SU-DHL-6 (cell line): ENCODE measurements around the gene IST1.

Experiments
- H2AFZ ChIP-seq: fragments of 200-600 bp; sonication (generic); 2 replicates; pipeline ENCODE4 v1.6.1; 2014; ENCODE audit warnings: low read depth, mild to moderate bottlenecking, moderate library complexity, mixed read lengths, antibody characterized with exemption, low read length; ENCODE audit not compliant: severe bottlenecking
- H3F3A ChIP-seq: fragments of 200-600 bp; shearing (Covaris generic); 2 replicates; pipeline ENCODE4 v1.6.0; 2016; ENCODE audit warnings: antibody characterized with exemption, mild to moderate bottlenecking; ENCODE audit not compliant: insufficient read depth
- H3K27ac ChIP-seq: fragments of 200-600 bp; sonication (generic); 2 replicates; pipeline ENCODE4 v1.5.1; 2016; ENCODE audit warnings: low read depth, mild to moderate bottlenecking, low read length, moderate library complexity, mixed read lengths
- H3K27me3 ChIP-seq: fragments of 200-600 bp; sonication (generic), shearing (Covaris generic); 2 replicates; pipeline ENCODE4 v1.6.0; 2014; ENCODE audit warnings: mild to moderate bottlenecking, low read length
- H3K36me3 ChIP-seq: fragments of 200-600 bp; sonication (generic); 2 replicates; pipeline ENCODE4 v1.6.1; 2014; ENCODE audit warnings: mild to moderate bottlenecking, low read length, mixed read lengths
- H3K4me2 ChIP-seq: fragments of 300-600, 200-600 bp; shearing (Covaris generic), sonication (generic); 2 replicates; pipeline ENCODE4 v1.6.0; 2014; ENCODE audit warnings: low read length, low read depth, mild to moderate bottlenecking; ENCODE audit not compliant: poor library complexity, severe bottlenecking
- H3K4me3 ChIP-seq: fragments of 200-600 bp; sonication (generic); 2 replicates; pipeline ENCODE4 v1.5.1; 2014; ENCODE audit warnings: antibody characterized with exemption, low read length, mild to moderate bottlenecking, mixed read lengths; ENCODE audit not compliant: insufficient read depth, poor library complexity, severe bottlenecking
- H3K79me2 ChIP-seq: fragments of 200-600 bp; sonication (generic); 2 replicates; pipeline ENCODE4 v1.6.1; 2014; ENCODE audit warnings: mild to moderate bottlenecking, low read length, moderate library complexity; ENCODE audit not compliant: insufficient read depth
- H3K9ac ChIP-seq: fragments of 200-600 bp; sonication (generic); 2 replicates; pipeline ENCODE4 v1.7.0; 2014; ENCODE audit warnings: mild to moderate bottlenecking, low read length
- H3K9me2 ChIP-seq: fragments of 200-600 bp; sonication (generic); replicated peaks from 2 replicates; pipeline ENCODE4 v1.6.1; 2014; ENCODE audit warnings: low read length; ENCODE audit not compliant: insufficient read depth
- H3K9me3 ChIP-seq: fragments of 200-600 bp; sonication (generic); 2 replicates; pipeline ENCODE4 v1.6.1; 2014; ENCODE audit warnings: low read length, mixed read lengths; ENCODE audit not compliant: insufficient read depth
- H4K20me1 ChIP-seq: fragments of 200-600 bp; sonication (generic); 2 replicates; pipeline ENCODE4 v1.6.1; 2014; ENCODE audit warnings: low read depth, mild to moderate bottlenecking, antibody characterized with exemption, low read length, moderate library complexity, mixed read lengths
- EZH2phosphoT487 ChIP-seq: fragments of 200-600 bp; sonication (generic), shearing (Covaris generic); conservative IDR thresholded peaks from 2 replicates; pipeline ENCODE4 v1.6.1; 2018; ENCODE audit warnings: mild to moderate bottlenecking, antibody characterized with exemption, low read length, moderate library complexity, mixed read lengths
- TF ChIP-seq, protein P1 (sequence below): fragments of 200-600 bp; sonication (generic); IDR thresholded peaks from one replicate; pipeline ENCODE4 v1.5.1; 2017; ENCODE audit warnings: antibody characterized with exemption, mild to moderate bottlenecking, low read length, moderate library complexity; ENCODE audit not compliant: insufficient read depth, poor library complexity, severe bottlenecking

IST1 gene

DNA sequence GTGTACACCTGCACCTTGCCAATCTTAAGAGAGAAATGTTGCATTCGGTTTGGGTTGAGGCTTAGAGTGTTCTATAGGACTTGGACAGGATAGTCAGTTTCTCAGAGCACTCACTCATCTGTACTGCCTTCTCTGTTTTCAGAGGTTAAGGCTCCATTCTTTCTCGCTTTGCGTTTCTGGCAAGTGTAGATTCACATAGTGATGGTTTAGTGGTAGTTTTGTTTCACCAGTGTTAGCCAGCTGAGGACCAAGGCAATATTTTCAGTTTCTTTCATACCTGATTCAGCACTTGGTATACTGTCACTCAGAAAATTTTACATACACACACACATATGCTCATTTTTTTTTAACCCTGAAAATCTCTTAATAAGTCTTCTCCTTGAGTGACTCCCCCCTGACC, 48.2 kb upstream of the IST1 start:
- TF ChIP-seq, protein P1, sequence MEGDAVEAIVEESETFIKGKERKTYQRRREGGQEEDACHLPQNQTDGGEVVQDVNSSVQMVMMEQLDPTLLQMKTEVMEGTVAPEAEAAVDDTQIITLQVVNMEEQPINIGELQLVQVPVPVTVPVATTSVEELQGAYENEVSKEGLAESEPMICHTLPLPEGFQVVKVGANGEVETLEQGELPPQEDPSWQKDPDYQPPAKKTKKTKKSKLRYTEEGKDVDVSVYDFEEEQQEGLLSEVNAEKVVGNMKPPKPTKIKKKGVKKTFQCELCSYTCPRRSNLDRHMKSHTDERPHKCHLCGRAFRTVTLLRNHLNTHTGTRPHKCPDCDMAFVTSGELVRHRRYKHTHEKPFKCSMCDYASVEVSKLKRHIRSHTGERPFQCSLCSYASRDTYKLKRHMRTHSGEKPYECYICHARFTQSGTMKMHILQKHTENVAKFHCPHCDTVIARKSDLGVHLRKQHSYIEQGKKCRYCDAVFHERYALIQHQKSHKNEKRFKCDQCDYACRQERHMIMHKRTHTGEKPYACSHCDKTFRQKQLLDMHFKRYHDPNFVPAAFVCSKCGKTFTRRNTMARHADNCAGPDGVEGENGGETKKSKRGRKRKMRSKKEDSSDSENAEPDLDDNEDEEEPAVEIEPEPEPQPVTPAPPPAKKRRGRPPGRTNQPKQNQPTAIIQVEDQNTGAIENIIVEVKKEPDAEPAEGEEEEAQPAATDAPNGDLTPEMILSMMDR = no peak
- TF ChIP-seq EZH2phosphoT487 = no peak
- Histone ChIP-seq H3K36me3 (0 out of 2 replicates have a peak, but pooled peaks cover 3% of the 10 kb centered on the region), H3K4me2 (peak overlapping the region; percentile 63), H3K27ac (no peak overlapping the region), H4K20me1 (no peaks in the 10 kb centered on the region), H3K27me3 (no peaks in the 10 kb centered on the region), H3F3A (0 out of 2 replicates have a peak, but pooled peaks cover 14% of the 10 kb centered on the region), H3K9ac (peak overlapping the region; percentile 78), H3K9me2 (no peaks in the 10 kb centered on the region), H2AFZ (no peak overlapping the region), H3K9me3 (no peaks in the 10 kb centered on the region), H3K4me3 (peak overlapping the region; percentile 88), H3K79me2 (peaks cover 20% of the 10 kb centered on the region)

DNA sequence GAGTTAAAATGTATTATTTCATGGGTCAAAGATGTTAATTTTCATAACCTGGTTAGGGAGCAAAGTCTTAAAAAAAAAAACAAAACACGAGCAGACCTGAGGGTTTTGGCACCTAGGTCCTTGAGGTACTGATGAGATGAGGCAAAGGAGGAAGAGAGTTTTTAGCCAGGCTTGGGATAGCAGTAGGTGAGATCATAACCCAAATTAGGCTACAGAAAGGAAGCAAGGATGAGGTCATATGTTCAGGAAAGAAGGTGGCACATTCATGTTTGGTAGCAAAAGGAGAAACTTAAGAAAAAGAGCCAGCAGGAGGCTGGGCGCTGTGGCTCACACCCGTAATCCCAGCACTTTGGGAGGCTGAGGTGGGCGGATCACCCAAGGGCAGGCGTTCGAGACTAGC, 46.7 kb upstream of the IST1 start:
- H3K27ac ChIP-seq = no peak overlapping the region
- 0 out of 2 replicates have a peak, but pooled peaks cover 3% of the 10 kb centered on the region for H3K36me3 ChIP-seq
- H3K9me3 ChIP-seq = no peaks in the 10 kb centered on the region
- no peak overlapping the region for H3K4me2 ChIP-seq
- TF ChIP-seq, protein P1 = no peak
- TF ChIP-seq EZH2phosphoT487 = no peak
- no peaks in the 10 kb centered on the region for H4K20me1 ChIP-seq
- H3K27me3 ChIP-seq = no peaks in the 10 kb centered on the region
- no peak overlapping the region for H3K4me3 ChIP-seq
- no peak overlapping the region for H3K9ac ChIP-seq
- no peaks in the 10 kb centered on the region for H3K9me2 ChIP-seq
- H2AFZ ChIP-seq = no peak overlapping the region
- 0 out of 2 replicates have a peak, but pooled peaks cover 8% of the 10 kb centered on the region for H3F3A ChIP-seq
- H3K79me2 ChIP-seq = peaks cover 20% of the 10 kb centered on the region

DNA sequence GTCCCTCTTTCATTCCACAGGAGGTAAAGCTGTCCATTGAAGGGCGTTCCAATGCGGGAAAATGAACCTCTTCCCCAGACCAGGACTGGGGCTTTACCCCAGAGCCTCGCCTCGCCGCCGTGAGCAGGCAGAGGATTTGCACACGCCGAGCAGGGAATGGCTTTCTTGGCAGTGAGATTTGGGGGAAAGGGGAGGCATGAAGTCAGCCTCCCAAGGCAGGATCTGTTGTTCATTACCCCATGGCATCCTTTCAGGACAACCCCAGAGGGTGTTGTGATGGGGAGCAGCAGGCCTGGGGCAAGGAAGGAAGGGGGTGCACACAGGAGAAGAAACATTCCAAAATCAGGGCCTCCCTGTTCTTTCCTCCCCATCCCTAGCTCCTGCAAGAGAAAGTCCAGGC, 43.6 kb upstream of the IST1 start:
- Histone ChIP-seq H3K9me2 (no peaks in the 10 kb centered on the region), H3K79me2 (peaks cover 11% of the 10 kb centered on the region), H3K36me3 (0 out of 2 replicates have a peak, but pooled peaks cover 3% of the 10 kb centered on the region), H3K9ac (no peak overlapping the region), H3K4me2 (no peak overlapping the region), H3K4me3 (no peak overlapping the region), H3K9me3 (no peaks in the 10 kb centered on the region), H4K20me1 (no peaks in the 10 kb centered on the region), H3F3A (no peaks in the 10 kb centered on the region), H3K27ac (no peak overlapping the region), H3K27me3 (no peaks in the 10 kb centered on the region), H2AFZ (no peak overlapping the region)
- TF ChIP-seq EZH2phosphoT487 = no peak
- TF ChIP-seq, protein P1 = no peak

DNA sequence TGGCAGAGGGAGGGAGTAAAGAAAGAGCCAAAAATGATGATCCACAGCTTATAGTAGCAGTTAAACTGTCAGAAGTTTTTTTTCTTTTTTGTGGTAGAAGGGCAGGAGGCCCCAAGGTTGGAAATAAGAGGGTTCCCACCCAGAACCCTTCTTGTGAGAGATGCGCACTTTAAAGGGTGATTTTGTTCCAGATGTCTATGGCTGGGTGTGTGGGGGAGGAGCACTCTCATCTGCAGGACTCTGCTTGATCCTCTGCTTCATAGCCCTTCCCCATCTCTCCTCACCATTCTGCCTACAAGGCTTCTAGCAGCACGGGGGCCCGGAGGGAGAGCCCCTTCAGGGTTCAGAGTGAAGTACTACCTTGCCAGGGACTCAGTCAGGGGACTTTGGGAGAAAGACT, 43.2 kb upstream of the IST1 start:
- H3K4me3 ChIP-seq = no peak overlapping the region
- H3K27me3 ChIP-seq = no peaks in the 10 kb centered on the region
- no peaks in the 10 kb centered on the region for H4K20me1 ChIP-seq
- peaks cover 7% of the 10 kb centered on the region for H3K79me2 ChIP-seq
- TF ChIP-seq EZH2phosphoT487 = no peak
- TF ChIP-seq, protein P1 = no peak
- H3K9ac ChIP-seq = no peak overlapping the region
- H3K9me3 ChIP-seq = no peaks in the 10 kb centered on the region
- no peaks in the 10 kb centered on the region for H3F3A ChIP-seq
- no peak overlapping the region for H3K4me2 ChIP-seq
- no peaks in the 10 kb centered on the region for H3K9me2 ChIP-seq
- 0 out of 2 replicates have a peak, but pooled peaks cover 3% of the 10 kb centered on the region for H3K36me3 ChIP-seq
- no peak overlapping the region for H3K27ac ChIP-seq
- no peak overlapping the region for H2AFZ ChIP-seq
